ENCODE measurements around the gene NGB.

Gene NGB

GRCh38 chr14:77230914-77231313, 40.1 kb downstream of the NGB start:
- DNase-seq, result no peak

DNA sequence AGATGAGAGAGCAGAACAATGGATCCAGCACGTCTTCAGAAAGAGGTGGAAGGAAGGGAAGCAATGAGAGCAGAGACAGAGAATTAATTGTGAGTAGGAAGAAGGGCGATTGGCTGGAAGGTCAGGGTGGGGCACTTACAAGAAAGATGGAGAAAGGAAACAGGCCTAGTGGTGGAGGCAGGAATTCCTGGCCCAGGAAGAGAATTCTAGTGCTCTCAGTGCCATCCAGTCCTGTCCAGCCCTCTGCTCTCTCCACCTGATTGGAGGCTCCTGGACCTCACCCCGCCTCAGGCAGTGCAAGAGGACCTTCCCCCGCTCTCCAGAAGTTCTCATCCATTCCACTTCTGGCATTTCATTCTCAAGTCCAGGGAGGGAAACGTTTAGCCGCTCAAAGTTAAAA, 43.0 kb downstream of the NGB start:
- DNase-seq, result no peak

GRCh38 chr14:77225892-77226557, 45.0 kb downstream of the NGB start:
- DNase-seq, result no peak

DNA sequence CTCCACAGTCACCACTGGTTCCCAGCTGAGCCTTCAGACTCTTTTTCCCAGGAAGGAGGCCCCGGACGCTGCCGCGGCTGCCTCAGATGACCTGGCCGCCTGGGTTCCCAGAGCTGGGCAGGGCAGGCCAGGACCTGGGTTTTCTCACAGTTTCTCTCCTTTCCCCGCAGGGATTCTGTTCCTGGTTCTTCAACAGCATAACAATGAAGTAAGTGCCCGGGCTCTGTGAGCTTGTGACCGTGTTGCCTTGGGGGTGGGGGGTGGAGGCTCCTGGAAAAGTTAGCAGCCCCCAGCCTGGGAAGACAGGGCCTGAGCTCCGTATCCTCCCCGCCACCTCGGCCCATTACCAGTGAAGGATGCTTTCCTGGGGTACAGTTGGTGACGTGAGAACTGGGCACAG, 45.8 kb downstream of the NGB start:
- no peak for DNase-seq

- peak; percentile 50 to 70 for DNase-seq
Observed at GRCh38 chr14:77224212-77224611, 46.8 kb downstream of the NGB start.

DNA sequence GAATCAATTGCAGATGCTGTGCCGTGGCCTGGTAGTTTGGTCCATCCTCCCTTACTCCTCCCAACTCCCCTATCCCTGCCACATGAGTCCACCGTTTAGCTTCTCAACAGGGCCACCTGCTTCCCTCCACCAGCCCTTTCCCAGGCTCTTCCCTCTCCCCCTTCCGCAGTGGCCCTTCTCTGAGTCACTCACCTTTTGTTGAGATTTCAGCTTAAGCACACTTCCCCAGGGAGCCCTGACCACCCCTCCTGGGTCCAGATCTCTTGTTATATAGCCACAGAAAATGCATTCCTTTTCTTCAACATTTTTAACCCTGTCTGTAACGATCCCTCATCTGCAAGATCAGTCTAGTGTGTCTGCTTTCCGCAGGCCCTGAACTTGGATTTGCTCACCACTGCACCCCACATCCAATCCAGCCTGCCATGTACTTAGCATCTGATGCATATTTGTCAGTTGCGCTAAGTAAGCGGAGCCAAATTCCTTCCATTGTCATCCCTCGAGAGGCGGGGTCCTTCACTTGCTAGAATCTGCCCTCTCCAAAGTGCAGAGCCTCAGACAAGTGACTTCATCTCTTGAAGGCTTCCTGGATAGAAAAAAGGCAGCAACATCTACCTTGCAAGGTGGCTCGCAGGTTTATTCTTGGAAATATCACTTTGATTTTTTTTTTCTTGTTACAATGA, 48.3 kb downstream of the NGB start:
- DNase-seq, result no peak

GRCh38 chr14:77221241-77221871, 49.6 kb downstream of the NGB start:
- DNase-seq, result no peak

- DNase-seq, result no peak
Observed at GRCh38 chr14:77220246-77221017, 50.6 kb downstream of the NGB start.

DNA sequence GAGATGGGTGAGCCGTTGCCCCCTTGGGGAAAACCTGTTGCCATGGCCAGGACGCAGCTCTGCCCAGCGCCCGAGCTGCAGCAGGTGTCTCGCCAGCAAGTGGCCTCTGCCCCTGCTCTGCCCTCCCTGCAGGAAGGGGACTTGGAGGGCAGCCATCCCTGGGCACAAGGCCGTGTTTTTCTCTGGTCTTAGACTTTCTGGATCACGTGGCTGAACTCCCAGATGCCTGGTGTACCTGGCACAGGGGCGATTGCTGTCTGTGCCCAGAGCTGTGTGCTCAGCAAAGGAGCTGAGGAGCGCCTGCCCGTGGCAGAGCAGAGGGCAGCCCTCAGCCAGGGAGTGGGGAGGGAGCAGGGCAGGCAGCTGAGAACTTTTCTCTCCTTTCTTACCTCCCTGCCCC, 51.4 kb downstream of the NGB start:
- no peak for DNase-seq

GRCh38 chr14:77217551-77217950, 53.5 kb downstream of the NGB start:
- DNase-seq, result no peak

Data from inflammatory macrophage (primary cell).